DND-41 (cell line): ENCODE results near the gene MAGOHB.
A peak's percentile ranks its signal among the peaks of the same experiment; 100 is the strongest.

ENCODE experiments used
- CTCF ChIP-seq: IDR thresholded peaks from 2 replicates; pipeline ENCODE4 v1.5.1; 2012; ENCODE audit warnings: borderline replicate concordance, low read length, moderate library complexity, mild to moderate bottlenecking; ENCODE audit not compliant: poor library complexity, severe bottlenecking; ENCODE audit errors: extremely low read depth
- EZH2 ChIP-seq: IDR thresholded peaks from 3 replicates; pipeline ENCODE4 v1.6.1; 2012; ENCODE audit warnings: borderline replicate concordance, low read depth, mild to moderate bottlenecking, moderate library complexity, low read length, inconsistent platforms; ENCODE audit not compliant: severe bottlenecking

- TF ChIP-seq CTCF: peak; percentile 3
- TF ChIP-seq EZH2: no peak
Measured at GRCh38 chr12:10613349-10614055, at the start of gene MAGOHB.
